Lower leg skin (tissue), 3 donors: ENCODE results near the gene TCAP.
A peak's percentile ranks its signal among the peaks of the same experiment; 100 is the strongest.

ENCODE experiments used
- POLR2A ChIP-seq, 2 donors: fragments of 450-650 bp; IDR thresholded peaks; one replicate each; pipeline ENCODE4 v1.6.1; 2016 to 2017; ENCODE audit warnings: antibody characterized with exemption in 2 of 2, mild to moderate bottlenecking in 1 of 2, moderate library complexity in 1 of 2
- TF ChIP-seq, protein P1 (sequence below), 3 donors: fragments of 450-650 bp; IDR thresholded peaks; one replicate each; pipeline ENCODE4 v1.5.1; 2016; ENCODE audit warnings: antibody characterized with exemption in 3 of 3, mild to moderate bottlenecking in 3 of 3, moderate library complexity in 2 of 3

DNA sequence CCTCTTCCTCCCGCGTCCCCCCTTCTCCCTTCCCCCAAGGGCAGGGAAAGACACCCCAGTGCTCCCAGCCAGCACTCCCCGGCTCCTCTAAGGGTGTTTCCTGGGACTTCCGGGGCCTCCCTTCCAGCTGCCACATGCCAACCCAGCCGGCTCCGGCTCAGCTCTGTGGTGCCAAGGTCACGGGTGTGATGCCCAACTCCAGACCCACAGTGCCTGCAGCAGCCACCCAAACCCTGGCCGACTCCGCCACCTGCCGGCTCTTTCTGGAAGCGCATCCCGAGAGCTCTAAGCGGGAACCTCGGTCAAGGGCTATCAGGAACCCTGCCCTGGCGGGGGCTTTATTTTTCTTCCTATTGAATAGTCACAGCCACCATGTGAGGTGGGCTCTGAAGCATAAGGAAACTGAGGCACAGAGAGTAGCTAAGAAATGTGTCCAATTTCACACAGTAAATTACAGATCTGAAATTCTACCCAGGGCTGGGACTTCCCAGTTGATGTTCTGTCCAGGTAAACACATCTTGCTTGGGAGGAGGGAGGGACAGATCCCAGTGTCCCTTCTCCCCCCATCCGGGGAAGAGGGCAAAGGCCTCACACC, 41.7 kb upstream of the TCAP start:
- TF ChIP-seq, protein P1, sequence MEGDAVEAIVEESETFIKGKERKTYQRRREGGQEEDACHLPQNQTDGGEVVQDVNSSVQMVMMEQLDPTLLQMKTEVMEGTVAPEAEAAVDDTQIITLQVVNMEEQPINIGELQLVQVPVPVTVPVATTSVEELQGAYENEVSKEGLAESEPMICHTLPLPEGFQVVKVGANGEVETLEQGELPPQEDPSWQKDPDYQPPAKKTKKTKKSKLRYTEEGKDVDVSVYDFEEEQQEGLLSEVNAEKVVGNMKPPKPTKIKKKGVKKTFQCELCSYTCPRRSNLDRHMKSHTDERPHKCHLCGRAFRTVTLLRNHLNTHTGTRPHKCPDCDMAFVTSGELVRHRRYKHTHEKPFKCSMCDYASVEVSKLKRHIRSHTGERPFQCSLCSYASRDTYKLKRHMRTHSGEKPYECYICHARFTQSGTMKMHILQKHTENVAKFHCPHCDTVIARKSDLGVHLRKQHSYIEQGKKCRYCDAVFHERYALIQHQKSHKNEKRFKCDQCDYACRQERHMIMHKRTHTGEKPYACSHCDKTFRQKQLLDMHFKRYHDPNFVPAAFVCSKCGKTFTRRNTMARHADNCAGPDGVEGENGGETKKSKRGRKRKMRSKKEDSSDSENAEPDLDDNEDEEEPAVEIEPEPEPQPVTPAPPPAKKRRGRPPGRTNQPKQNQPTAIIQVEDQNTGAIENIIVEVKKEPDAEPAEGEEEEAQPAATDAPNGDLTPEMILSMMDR (IDR thresholded peaks at IDR 0.05), result peak in 2 of 3 donors; percentile 88 to 92
- TF ChIP-seq POLR2A (IDR thresholded peaks at IDR 0.05), result no peak
